Esophagus muscularis mucosa (tissue), 4 donors: Measurements from ENCODE around the gene MELTF.

Experiments used
- CTCF ChIP-seq, 3 experiments: fragments of 200-600 bp in 2 of 3; fragments of 450-650 bp in 1 of 3; sonication (generic) in 2 of 3; IDR thresholded peaks; one replicate each; pipeline ENCODE4 v1.5.1; 2017 to 2019; ENCODE audit warnings: antibody characterized with exemption in 3 of 3, mild to moderate bottlenecking in 2 of 3, moderate library complexity in 1 of 3
- EP300 ChIP-seq: sonication (generic); formaldehyde crosslinking; IDR thresholded peaks from one replicate; pipeline ENCODE4 v1.6.1; 2017; ENCODE audit warnings: antibody characterized with exemption
- POLR2A ChIP-seq: fragments of 450-650 bp; IDR thresholded peaks from one replicate; pipeline ENCODE4 v1.6.1; 2017; ENCODE audit warnings: antibody characterized with exemption, moderate library complexity, mild to moderate bottlenecking, low read depth

DNA sequence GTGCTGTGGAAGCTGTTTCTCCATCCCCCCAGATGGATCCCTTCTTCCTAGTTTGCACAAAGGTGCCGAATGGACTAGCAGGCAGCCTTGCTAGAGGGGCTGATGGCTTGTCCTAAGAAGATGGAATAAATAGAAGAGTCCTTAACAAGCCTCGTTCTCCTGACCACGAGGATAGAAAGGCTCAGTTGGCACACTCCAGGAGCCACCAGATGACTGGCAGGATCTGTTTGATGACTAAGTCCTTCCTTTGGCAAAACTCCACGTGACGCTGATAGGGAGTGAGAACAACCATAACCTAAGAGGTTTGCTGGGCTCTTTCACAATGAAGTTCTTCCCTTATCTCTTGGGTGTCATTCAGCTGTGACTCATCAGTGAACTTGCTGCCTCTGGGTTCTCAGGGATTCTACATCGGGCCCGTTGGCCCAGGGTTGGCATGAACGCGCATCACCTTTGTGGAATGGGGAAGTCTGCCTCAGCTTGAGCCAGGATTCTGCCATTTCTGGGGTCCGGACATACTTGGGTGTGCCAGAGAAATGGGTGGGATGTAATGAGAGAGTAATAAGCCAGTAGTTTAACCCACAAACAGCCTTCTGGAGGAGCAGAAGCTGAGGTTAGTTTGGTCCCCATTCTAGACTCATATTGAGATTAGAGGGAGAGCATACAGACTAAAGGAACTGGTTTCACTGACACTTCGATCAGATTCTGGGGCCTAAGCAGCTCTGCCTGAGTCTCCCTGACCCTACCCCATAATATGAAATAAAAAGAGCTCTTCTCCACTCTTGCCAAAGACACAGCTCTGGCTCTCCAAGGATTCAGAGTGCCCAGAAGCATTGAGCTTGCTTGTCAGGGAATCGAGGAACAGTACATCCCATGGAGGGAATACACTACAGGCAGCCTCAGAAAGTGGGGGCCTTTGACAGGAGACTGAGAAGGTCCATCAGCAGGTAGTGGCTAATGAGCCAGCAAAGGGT lies 2.0 kb upstream of the MELTF start:
- no peak for TF ChIP-seq EP300
- no peak for TF ChIP-seq POLR2A
- no peak for TF ChIP-seq CTCF (IDR thresholded peaks at IDR 0.05)
